Calu3 (cell line): ENCODE results near the gene GALNT15. TPM values are rescaled to one million over a fixed set of nuclear protein-coding genes. Genes with fewer than 3 reads are reported as not detected.

Source experiments
- BruUV-seq: library from RNA; stranded (reverse); fragments of 400-500 nt; replicated peaks from 2 replicates; lab custom pipeline; 2021; lab: Mats Ljungman, UMichigan
- CTCF ChIA-PET: fragments of 300-600 bp; sonication (Branson Sonifier 250); formaldehyde crosslinking; loops from one replicate; lab custom pipeline; 2022; ENCODE audit warnings: antibody characterized with exemption; lab: Charles Lee
- DNase-seq: peaks from one replicate; pipeline ENCODE4 v3.0.0; 2022
- H3K27ac Mint-ChIP-seq: one replicate; pipeline ENCODE4 v1.8.0; 2022; ENCODE audit warnings: mixed read lengths; ENCODE audit not compliant: unreplicated experiment
- H3K27me3 Mint-ChIP-seq: one replicate; pipeline ENCODE4 v1.8.0; 2022; ENCODE audit warnings: mixed read lengths; ENCODE audit not compliant: unreplicated experiment
- H3K36me3 Mint-ChIP-seq: one replicate; pipeline ENCODE4 v1.8.0; 2022; ENCODE audit warnings: mild to moderate bottlenecking, moderate library complexity, mixed read lengths; ENCODE audit not compliant: insufficient read depth, unreplicated experiment
- H3K4me1 Mint-ChIP-seq: one replicate; pipeline ENCODE4 v1.8.0; 2022; ENCODE audit warnings: mild to moderate bottlenecking, low read depth, mixed read lengths; ENCODE audit not compliant: unreplicated experiment
- H3K4me3 Mint-ChIP-seq: one replicate; pipeline ENCODE4 v1.8.0; 2022; ENCODE audit warnings: mild to moderate bottlenecking, low read depth, moderate library complexity, mixed read lengths; ENCODE audit not compliant: unreplicated experiment
- H3K9me3 Mint-ChIP-seq: one replicate; pipeline ENCODE4 v1.8.0; 2022; ENCODE audit warnings: low read depth, mixed read lengths; ENCODE audit not compliant: unreplicated experiment
- intact Hi-C: fragments of 100-400 bp; cut with micrococcal nuclease; formaldehyde crosslinking; loops from one replicate; pipeline ENCODE4 v1.10.0; 2022; ENCODE audit not compliant: unreplicated experiment
- total RNA-seq: library from RNA; stranded (reverse); gene quantifications from 2 replicates; pipeline ENCODE4 v1.2.3, GENCODE V29; 2022
- TF ChIP-seq, protein P1 (sequence below): fragments of 200-600 bp; IDR thresholded peaks from one replicate; pipeline ENCODE4 v1.8.0; 2022; ENCODE audit warnings: antibody characterized with exemption; ENCODE audit not compliant: unreplicated experiment

The GALNT15 gene
- total RNA-seq, 1 experiment from 2014 or later = not detected

DNA sequence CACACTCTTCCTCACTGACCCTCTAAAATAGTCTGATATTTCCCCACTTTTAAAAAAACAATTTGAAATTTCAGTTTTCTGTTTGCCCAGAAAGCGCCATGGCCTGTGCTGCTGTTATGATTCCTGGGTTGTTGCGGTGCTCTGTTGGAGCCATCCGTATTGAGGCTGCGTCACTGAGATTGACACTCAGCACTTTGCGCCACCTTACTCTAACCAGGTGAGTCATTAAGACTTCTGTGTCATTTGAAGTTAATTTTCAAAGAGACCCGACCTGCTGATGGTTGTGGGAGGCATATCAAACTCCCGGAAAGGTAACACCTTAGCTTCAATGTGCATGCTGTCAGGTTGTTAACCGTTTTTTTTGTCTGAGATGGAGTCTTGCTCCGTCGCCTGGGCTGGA is 96.4 kb downstream of the GALNT15 start:
- peaks cover 2% of the 10 kb centered on the region for H3K36me3 Mint-ChIP-seq
- no peaks in the 10 kb centered on the region for H3K27me3 Mint-ChIP-seq
- H3K9me3 Mint-ChIP-seq = no peaks in the 10 kb centered on the region
- intact Hi-C loops = no loop called here
- TF ChIP-seq, protein P1, sequence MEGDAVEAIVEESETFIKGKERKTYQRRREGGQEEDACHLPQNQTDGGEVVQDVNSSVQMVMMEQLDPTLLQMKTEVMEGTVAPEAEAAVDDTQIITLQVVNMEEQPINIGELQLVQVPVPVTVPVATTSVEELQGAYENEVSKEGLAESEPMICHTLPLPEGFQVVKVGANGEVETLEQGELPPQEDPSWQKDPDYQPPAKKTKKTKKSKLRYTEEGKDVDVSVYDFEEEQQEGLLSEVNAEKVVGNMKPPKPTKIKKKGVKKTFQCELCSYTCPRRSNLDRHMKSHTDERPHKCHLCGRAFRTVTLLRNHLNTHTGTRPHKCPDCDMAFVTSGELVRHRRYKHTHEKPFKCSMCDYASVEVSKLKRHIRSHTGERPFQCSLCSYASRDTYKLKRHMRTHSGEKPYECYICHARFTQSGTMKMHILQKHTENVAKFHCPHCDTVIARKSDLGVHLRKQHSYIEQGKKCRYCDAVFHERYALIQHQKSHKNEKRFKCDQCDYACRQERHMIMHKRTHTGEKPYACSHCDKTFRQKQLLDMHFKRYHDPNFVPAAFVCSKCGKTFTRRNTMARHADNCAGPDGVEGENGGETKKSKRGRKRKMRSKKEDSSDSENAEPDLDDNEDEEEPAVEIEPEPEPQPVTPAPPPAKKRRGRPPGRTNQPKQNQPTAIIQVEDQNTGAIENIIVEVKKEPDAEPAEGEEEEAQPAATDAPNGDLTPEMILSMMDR = no peak
- BruUV-seq = no TSS peak
- CTCF ChIA-PET = no interaction called here
- peaks cover 9% of the 10 kb centered on the region for H3K4me1 Mint-ChIP-seq
- DNase-seq = no peak
- H3K4me3 Mint-ChIP-seq = no peak overlapping the region
- H3K27ac Mint-ChIP-seq = no peak overlapping the region

GRCh38 chr3:16272588-16272987 is 98.1 kb downstream of the GALNT15 start:
- intact Hi-C loops = no loop called here
- H3K4me1 Mint-ChIP-seq = peaks cover under 1% of the 10 kb centered on the region
- H3K27me3 Mint-ChIP-seq = no peaks in the 10 kb centered on the region
- no peak for DNase-seq
- no peaks in the 10 kb centered on the region for H3K36me3 Mint-ChIP-seq
- H3K9me3 Mint-ChIP-seq = no peaks in the 10 kb centered on the region
- no TSS peak for BruUV-seq
- no peak overlapping the region for H3K27ac Mint-ChIP-seq
- TF ChIP-seq, protein P1 = no peak
- CTCF ChIA-PET = no interaction called here
- no peak overlapping the region for H3K4me3 Mint-ChIP-seq

GRCh38 chr3:16273867-16274266 is 99.4 kb downstream of the GALNT15 start:
- no peaks in the 10 kb centered on the region for H3K36me3 Mint-ChIP-seq
- H3K4me3 Mint-ChIP-seq = no peak overlapping the region

DNA sequence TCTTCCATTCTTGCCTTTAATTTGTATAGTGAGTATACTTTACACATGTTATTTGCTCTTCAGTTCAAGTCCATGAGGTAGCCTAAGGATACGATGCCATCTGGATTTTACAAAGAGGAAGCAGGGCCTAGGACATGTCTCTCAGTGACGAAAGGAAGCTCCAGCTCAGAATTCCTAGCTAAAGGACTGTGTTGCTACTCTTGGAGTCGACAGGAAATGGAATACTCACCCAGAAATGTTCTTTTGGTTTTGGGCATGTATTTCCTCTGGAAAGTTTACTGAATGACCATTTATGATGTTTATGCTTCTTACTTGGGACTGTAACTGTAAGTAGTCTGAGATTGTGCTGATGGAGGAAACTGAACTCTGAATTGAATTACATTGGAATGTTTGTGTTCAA is 103.0 kb downstream of the GALNT15 start:
- H3K36me3 Mint-ChIP-seq = peaks cover 6% of the 10 kb centered on the region
- no TSS peak for BruUV-seq
- H3K9me3 Mint-ChIP-seq = no peaks in the 10 kb centered on the region
- H3K4me1 Mint-ChIP-seq = no peaks in the 10 kb centered on the region
- TF ChIP-seq, protein P1 = no peak
- no peak overlapping the region for H3K27ac Mint-ChIP-seq
- CTCF ChIA-PET = no interaction called here
- no peaks in the 10 kb centered on the region for H3K27me3 Mint-ChIP-seq
- DNase-seq = no peak
- intact Hi-C loops = no loop called here
- no peak overlapping the region for H3K4me3 Mint-ChIP-seq

More at GRCh38 chr3:16273867-16274266, 99.4 kb downstream of the GALNT15 start:
- Mint-ChIP-seq H3K9me3 (no peaks in the 10 kb centered on the region), H3K27ac (no peak overlapping the region), H3K4me1 (no peaks in the 10 kb centered on the region), H3K27me3 (no peaks in the 10 kb centered on the region)
- intact Hi-C loops = no loop called here
- CTCF ChIA-PET = no interaction called here
- no peak for DNase-seq
- no TSS peak for BruUV-seq
- TF ChIP-seq, protein P1 = no peak
